ENCODE data around the gene LENG8.

GRCh38 chr19:54414156-54414555 lies 34.8 kb upstream of the LENG8 start:
- no peak for TF ChIP-seq CTCF (IDR thresholded peaks at IDR 0.05)
- TF ChIP-seq POLR2A (IDR thresholded peaks at IDR 0.05) = no peak

Measured in thyroid gland (tissue), 4 donors.